ENCODE results near the gene PPP2R2D. TPM values are rescaled to one million over a fixed set of nuclear protein-coding genes. Genes with fewer than 3 reads are reported as not detected.

The PPP2R2D gene
- 22.2 and 23.9 TPM in 2 replicates for total RNA-seq

GRCh38 chr10:131900350-131901152 is at the start of gene PPP2R2D:
TSS of gene PPP2R2D (plus strand) at chr10:131901008. CDS start at chr10:131901149, 141 bp downstream.

GRCh38 chr10:131981429-131982184 is 80.8 kb downstream of the PPP2R2D start, which contains the start of gene BNIP3:
TSS of gene BNIP3 (minus strand) at chr10:131981923. CDS start at chr10:131981806, 117 bp downstream.

Other genes with a start within 250 kb of the PPP2R2D start
- 105 and 126 TPM in 2 replicates for gene BNIP3, start 80.9 kb downstream of the PPP2R2D start, total RNA-seq
- gene JAKMIP3, start 164.9 kb downstream of the PPP2R2D start, total RNA-seq, result 0.35 TPM in 1 of 2 replicates, not detected in the other